SK-N-SH (cell line): Measurements from ENCODE around the gene COL26A1.

Source experiments
- EP300 ChIP-seq, 2 experiments: IDR thresholded peaks; 2 replicates each; pipeline versions ENCODE4 v1.4.0 to v1.6.1; 2012; ENCODE audit warnings: borderline replicate concordance in 1 of 2, low read depth in 1 of 2, low read length in 1 of 2
- FOXM1 ChIP-seq: IDR thresholded peaks from 2 replicates; pipeline ENCODE4 v1.4.0; 2012; ENCODE audit warnings: low read depth, mild to moderate bottlenecking
- JUND ChIP-seq: IDR thresholded peaks from 2 replicates; pipeline ENCODE4 v1.4.0; 2012
- NRF1 ChIP-seq: IDR thresholded peaks from 2 replicates; pipeline ENCODE4 v1.6.1; 2012; ENCODE audit warnings: low read depth, mild to moderate bottlenecking, low read length
- PBX3 ChIP-seq: IDR thresholded peaks from 2 replicates; pipeline ENCODE4; 2012
- POLR2AphosphoS5 ChIP-seq: IDR thresholded peaks from 2 replicates; pipeline ENCODE4 v1.6.1; 2012; ENCODE audit warnings: low read depth, low read length
- RAD21 ChIP-seq: IDR thresholded peaks from 2 replicates; pipeline ENCODE4 v1.6.1; 2012; ENCODE audit warnings: mild to moderate bottlenecking, low read length
- SIN3A ChIP-seq: IDR thresholded peaks from 2 replicates; pipeline ENCODE4 v1.6.1; 2012; ENCODE audit warnings: low read depth, mild to moderate bottlenecking, low read length, moderate library complexity, borderline replicate concordance
- USF2 ChIP-seq: fragments of 150-350 bp; IDR thresholded peaks from 2 replicates; pipeline ENCODE4 v1.6.1; 2017; ENCODE audit warnings: antibody characterized with exemption, low read length, low read depth, borderline replicate concordance
- YY1 ChIP-seq: IDR thresholded peaks from 2 replicates; pipeline ENCODE4 v1.4.0; 2012; ENCODE audit warnings: low read depth, mild to moderate bottlenecking
- TF ChIP-seq, protein P1 (sequence below): fragments of 200-600 bp; sonication (generic); IDR thresholded peaks from 2 replicates; pipeline ENCODE4 v1.6.1; 2017; ENCODE audit warnings: antibody characterized with exemption, mild to moderate bottlenecking, moderate library complexity

GRCh38 chr7:101606498-101606923 is 243.8 kb downstream of the COL26A1 start:
- TF ChIP-seq, protein P1, sequence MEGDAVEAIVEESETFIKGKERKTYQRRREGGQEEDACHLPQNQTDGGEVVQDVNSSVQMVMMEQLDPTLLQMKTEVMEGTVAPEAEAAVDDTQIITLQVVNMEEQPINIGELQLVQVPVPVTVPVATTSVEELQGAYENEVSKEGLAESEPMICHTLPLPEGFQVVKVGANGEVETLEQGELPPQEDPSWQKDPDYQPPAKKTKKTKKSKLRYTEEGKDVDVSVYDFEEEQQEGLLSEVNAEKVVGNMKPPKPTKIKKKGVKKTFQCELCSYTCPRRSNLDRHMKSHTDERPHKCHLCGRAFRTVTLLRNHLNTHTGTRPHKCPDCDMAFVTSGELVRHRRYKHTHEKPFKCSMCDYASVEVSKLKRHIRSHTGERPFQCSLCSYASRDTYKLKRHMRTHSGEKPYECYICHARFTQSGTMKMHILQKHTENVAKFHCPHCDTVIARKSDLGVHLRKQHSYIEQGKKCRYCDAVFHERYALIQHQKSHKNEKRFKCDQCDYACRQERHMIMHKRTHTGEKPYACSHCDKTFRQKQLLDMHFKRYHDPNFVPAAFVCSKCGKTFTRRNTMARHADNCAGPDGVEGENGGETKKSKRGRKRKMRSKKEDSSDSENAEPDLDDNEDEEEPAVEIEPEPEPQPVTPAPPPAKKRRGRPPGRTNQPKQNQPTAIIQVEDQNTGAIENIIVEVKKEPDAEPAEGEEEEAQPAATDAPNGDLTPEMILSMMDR, result no peak
- no peak for TF ChIP-seq POLR2AphosphoS5
- TF ChIP-seq PBX3, result no peak
- no peak for TF ChIP-seq USF2
- no peak for TF ChIP-seq YY1
- no peak for TF ChIP-seq EP300 (IDR thresholded peaks at IDR 0.05; ENCODE audit: borderline replicate concordance in 1 of 2, low read depth in 1 of 2, low read length in 1 of 2)
- TF ChIP-seq NRF1, result no peak
- TF ChIP-seq FOXM1, result no peak
- no peak for TF ChIP-seq JUND
- no peak for TF ChIP-seq RAD21
- no peak for TF ChIP-seq SIN3A
